GM12891 (cell line): ENCODE data around the gene OGDH.

Experiments
- DNase-seq: peaks from one replicate; pipeline ENCODE4 v3.0.0; 2011; ENCODE audit warnings: low spot score; ENCODE audit not compliant: insufficient read length
- FAIRE-seq: peaks from 2 replicates; lab custom pipeline; 2011; peaks lifted over from hg19 to GRCh38; lab: Jason Lieb, UNC
- PAX5 ChIP-seq: IDR thresholded peaks from 2 replicates; pipeline ENCODE4 v1.6.1; 2011; ENCODE audit warnings: low read length, moderate library complexity, mild to moderate bottlenecking; ENCODE audit not compliant: insufficient read depth, severe bottlenecking
- POLR2A ChIP-seq: IDR thresholded peaks from 2 replicates; pipeline ENCODE4 v1.6.1; 2011; ENCODE audit warnings: low read depth, low read length, control low read depth
- POLR2AphosphoS5 ChIP-seq: IDR thresholded peaks from 2 replicates; pipeline ENCODE4 v1.6.1; 2011; ENCODE audit warnings: low read depth, low read length, control low read depth
- POU2F2 ChIP-seq: IDR thresholded peaks from 2 replicates; pipeline ENCODE4 v1.6.1; 2011; ENCODE audit warnings: low read depth, mild to moderate bottlenecking, control low read depth, low read length, moderate library complexity
- SPI1 ChIP-seq: IDR thresholded peaks from 2 replicates; pipeline ENCODE4 v1.6.1; 2011; ENCODE audit warnings: low read depth, low read length, control low read depth
- TAF1 ChIP-seq: IDR thresholded peaks from 2 replicates; pipeline ENCODE4 v1.6.1; 2011; ENCODE audit warnings: low read depth, low read length, control low read depth

OGDH gene

GRCh38 chr7:44636926-44637325 lies 30.5 kb downstream of the OGDH start:
- TF ChIP-seq TAF1 (no peak), PAX5 (no peak), POU2F2 (no peak), SPI1 (no peak)
- FAIRE-seq (no peak), DNase-seq (no peak)

GRCh38 chr7:44637788-44638594 lies 31.6 kb downstream of the OGDH start:
- TF ChIP-seq POLR2AphosphoS5 (peak; percentile 21; the same call in 1 of the 2 replicates), POLR2A (peak; percentile 25; the same call in 1 of the 2 replicates), SPI1 (peak; percentile 93), POU2F2 (no peak)
- no peak for DNase-seq
- peak; percentile 90 for FAIRE-seq

- peak; percentile 77 for TF ChIP-seq TAF1
- TF ChIP-seq POU2F2: peak; percentile 78; the same call in 1 of the 2 replicates
- peak; percentile 42 for TF ChIP-seq PAX5
- TF ChIP-seq POLR2AphosphoS5: peak; percentile 63; the same call in 1 of the 2 replicates
- peak; percentile 93 for TF ChIP-seq SPI1
- TF ChIP-seq POLR2A: peak; percentile 73
- DNase-seq (peak; percentile 64), FAIRE-seq (peak; percentile 85)
Observed at GRCh38 chr7:44638611-44639557, 32.5 kb downstream of the OGDH start.

GRCh38 chr7:44639671-44640321 lies 33.4 kb downstream of the OGDH start:
- DNase-seq: no peak
- FAIRE-seq: no peak
- TF ChIP-seq SPI1: no peak
- TF ChIP-seq POU2F2: no peak
- TF ChIP-seq PAX5: no peak
- TF ChIP-seq POLR2AphosphoS5: no peak
- no peak for TF ChIP-seq TAF1
- TF ChIP-seq POLR2A: no peak

GRCh38 chr7:44643206-44643605 lies 36.8 kb downstream of the OGDH start:
- FAIRE-seq (no peak), DNase-seq (no peak)
- TF ChIP-seq SPI1: no peak
- no peak for TF ChIP-seq POU2F2
- TF ChIP-seq PAX5: no peak
- TF ChIP-seq POLR2A: no peak
- TF ChIP-seq POLR2AphosphoS5: no peak
- TF ChIP-seq TAF1: no peak

- FAIRE-seq (no peak), DNase-seq (no peak)
- TF ChIP-seq SPI1 (no peak), POLR2AphosphoS5 (no peak), PAX5 (no peak), POU2F2 (no peak), POLR2A (no peak), TAF1 (no peak)
Observed at GRCh38 chr7:44645254-44645653, 38.8 kb downstream of the OGDH start.

GRCh38 chr7:44645696-44646095 lies 39.3 kb downstream of the OGDH start:
- no peak for TF ChIP-seq POU2F2
- TF ChIP-seq POLR2A: no peak
- no peak for TF ChIP-seq TAF1
- TF ChIP-seq PAX5: no peak
- no peak for TF ChIP-seq POLR2AphosphoS5
- no peak for TF ChIP-seq SPI1
- FAIRE-seq (no peak), DNase-seq (no peak)

GRCh38 chr7:44646176-44646920 lies 39.9 kb downstream of the OGDH start:
- DNase-seq (no peak), FAIRE-seq (peak; percentile 26)
- no peak for TF ChIP-seq POLR2AphosphoS5
- no peak for TF ChIP-seq POLR2A

GRCh38 chr7:44646921-44647636 lies 40.7 kb downstream of the OGDH start:
- DNase-seq: no peak

More at GRCh38 chr7:44646921-44647636, 40.7 kb downstream of the OGDH start:
- no peak for FAIRE-seq
- TF ChIP-seq POLR2AphosphoS5: no peak
- no peak for TF ChIP-seq PAX5
- TF ChIP-seq SPI1: no peak
- no peak for TF ChIP-seq TAF1
- TF ChIP-seq POLR2A: no peak
- TF ChIP-seq POU2F2: no peak
